Loucy (cell line): ENCODE results near the gene KRT8.

Experiments
- EZH2phosphoT487 ChIP-seq: fragments of 200-600 bp; IDR thresholded peaks from 2 replicates; pipeline ENCODE4 v1.6.1; 2018; ENCODE audit warnings: antibody characterized with exemption, mild to moderate bottlenecking, moderate library complexity, borderline replicate concordance
- TF ChIP-seq, protein P1 (sequence below): fragments of 200-600 bp; sonication (generic); conservative IDR thresholded peaks from 2 replicates; pipeline ENCODE4 v1.5.1; 2014; ENCODE audit warnings: mild to moderate bottlenecking, antibody characterized with exemption, low read length

GRCh38 chr12:52856787-52857186 lies 48.1 kb downstream of the KRT8 start:
- TF ChIP-seq, protein P1, sequence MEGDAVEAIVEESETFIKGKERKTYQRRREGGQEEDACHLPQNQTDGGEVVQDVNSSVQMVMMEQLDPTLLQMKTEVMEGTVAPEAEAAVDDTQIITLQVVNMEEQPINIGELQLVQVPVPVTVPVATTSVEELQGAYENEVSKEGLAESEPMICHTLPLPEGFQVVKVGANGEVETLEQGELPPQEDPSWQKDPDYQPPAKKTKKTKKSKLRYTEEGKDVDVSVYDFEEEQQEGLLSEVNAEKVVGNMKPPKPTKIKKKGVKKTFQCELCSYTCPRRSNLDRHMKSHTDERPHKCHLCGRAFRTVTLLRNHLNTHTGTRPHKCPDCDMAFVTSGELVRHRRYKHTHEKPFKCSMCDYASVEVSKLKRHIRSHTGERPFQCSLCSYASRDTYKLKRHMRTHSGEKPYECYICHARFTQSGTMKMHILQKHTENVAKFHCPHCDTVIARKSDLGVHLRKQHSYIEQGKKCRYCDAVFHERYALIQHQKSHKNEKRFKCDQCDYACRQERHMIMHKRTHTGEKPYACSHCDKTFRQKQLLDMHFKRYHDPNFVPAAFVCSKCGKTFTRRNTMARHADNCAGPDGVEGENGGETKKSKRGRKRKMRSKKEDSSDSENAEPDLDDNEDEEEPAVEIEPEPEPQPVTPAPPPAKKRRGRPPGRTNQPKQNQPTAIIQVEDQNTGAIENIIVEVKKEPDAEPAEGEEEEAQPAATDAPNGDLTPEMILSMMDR, result no peak
- no peak for TF ChIP-seq EZH2phosphoT487
